NCI-H2196 (cell line): ENCODE data around the gene ATP5F1E.
"Not testable (repeated sequence)": the region's sequence is repeated elsewhere in the genome, so short reads cannot be mapped to it uniquely, and the experiment has no call there.

Experiments
- DNase-seq: peaks from one replicate; lab custom pipeline; 2025; ENCODE audit not compliant: unreplicated experiment; lab: John Stamatoyannopoulos, UW

ATP5F1E gene

DNA sequence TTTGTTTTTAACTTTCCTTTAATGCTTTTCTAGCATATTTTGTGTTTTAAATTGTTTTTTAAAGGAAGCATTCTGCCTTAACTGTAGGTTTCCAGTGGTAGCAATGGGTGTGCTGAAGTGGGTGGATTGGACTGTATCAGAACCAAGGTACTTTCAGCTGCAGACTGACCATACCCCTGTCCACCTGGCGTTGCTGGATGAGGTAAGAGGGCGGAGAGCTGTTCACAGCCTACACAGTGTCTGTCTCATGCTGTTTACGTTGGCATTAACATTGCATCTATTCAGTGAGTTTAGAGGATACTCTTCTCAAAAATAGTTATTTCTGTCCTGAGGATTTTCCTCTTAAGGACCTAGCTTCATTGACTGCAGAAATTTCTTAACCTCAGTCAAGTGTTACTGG, 39.2 kb downstream of the ATP5F1E start:
- no peak for DNase-seq

DNA sequence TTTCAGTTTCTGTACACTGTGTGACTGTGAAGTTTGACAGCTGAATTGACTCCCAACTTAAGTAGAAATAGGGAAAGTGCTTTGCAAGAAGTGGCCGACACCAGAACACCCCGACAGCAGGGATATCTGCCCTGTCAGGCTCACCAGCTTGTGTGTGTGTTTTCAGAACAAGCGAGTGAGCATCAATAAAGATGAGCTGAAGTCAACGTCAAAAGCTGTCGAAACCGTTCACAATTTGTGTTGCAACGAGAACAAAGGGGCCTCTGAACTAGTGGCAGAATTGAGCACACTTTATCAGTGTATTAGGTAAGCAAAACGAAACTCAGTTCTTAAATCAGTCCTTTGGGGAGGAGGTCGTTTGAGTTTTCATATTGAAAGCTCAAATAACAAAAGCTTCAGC, 40.4 kb downstream of the ATP5F1E start:
- DNase-seq: no peak

DNA sequence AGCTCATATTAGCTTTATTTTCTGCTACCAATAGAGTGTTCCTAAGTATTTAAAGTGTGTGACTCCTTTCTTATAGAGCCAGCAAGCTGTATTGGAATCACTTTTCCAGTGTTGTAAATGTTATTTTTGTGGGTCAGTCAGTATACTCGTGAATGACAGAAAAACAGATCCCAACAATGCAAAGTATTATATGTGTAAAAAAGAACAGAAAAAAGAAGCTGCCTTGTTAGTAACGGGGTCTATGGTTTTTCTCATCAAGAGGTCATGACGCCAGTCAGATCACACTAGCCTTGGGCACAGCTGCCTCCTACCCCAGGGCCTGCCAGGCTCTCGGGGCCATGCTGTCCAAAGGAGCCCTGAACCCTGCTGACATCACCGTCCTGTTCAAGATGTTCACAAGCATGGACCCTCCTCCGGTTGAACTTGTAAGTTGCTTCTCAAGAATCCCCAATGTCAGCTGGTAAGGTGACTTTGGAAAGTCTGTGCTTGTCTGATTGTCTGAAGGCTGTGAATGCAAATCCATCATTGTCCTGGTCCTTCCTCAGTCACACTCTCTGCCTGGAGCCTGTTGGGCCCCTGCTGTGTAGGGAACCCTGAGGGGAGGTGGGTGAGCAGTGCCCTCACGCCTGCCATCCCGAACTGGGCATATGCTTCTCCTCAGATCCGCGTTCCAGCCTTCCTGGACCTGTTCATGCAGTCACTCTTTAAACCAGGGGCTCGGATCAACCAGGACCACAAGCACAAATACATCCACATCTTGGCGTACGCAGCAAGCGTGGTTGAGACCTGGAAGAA, 41.3 kb downstream of the ATP5F1E start:
- DNase-seq: no peak

DNA sequence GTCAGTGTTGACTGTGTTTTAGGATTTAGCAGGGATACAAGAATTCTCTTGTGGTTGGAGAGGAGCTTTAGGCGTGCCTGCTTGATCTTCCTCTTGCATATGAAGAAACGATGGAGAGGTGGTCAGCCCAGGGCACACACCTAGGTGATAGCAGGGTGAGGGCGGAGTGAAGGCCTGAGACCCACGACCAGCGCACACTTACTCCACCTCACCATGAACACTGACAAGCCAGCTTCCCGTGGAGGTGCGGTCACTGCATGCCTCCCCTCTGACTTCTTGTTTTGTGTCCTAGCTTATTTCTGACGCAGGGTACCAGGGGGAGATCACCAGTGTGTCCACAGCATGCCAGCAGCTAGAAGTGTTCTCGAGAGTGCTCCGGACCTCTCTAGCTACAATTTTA, 42.9 kb downstream of the ATP5F1E start:
- no peak for DNase-seq

DNA sequence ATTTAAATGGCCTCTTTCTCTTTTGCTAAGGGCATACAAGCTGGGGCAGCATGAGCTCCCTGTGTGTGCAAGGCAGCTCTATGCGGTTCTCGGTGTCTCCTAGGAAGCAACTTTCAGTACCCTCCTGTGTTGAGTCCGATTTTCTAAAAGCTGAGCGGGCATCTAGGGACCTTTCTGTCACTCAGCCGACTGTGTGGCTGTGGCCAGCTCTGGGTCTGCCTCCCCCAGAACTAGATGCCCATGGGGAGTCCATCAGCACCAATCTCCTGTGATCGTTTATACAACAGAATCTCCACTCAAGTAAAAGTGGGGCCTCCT, 43.6 kb downstream of the ATP5F1E start:
- no peak for DNase-seq

DNA sequence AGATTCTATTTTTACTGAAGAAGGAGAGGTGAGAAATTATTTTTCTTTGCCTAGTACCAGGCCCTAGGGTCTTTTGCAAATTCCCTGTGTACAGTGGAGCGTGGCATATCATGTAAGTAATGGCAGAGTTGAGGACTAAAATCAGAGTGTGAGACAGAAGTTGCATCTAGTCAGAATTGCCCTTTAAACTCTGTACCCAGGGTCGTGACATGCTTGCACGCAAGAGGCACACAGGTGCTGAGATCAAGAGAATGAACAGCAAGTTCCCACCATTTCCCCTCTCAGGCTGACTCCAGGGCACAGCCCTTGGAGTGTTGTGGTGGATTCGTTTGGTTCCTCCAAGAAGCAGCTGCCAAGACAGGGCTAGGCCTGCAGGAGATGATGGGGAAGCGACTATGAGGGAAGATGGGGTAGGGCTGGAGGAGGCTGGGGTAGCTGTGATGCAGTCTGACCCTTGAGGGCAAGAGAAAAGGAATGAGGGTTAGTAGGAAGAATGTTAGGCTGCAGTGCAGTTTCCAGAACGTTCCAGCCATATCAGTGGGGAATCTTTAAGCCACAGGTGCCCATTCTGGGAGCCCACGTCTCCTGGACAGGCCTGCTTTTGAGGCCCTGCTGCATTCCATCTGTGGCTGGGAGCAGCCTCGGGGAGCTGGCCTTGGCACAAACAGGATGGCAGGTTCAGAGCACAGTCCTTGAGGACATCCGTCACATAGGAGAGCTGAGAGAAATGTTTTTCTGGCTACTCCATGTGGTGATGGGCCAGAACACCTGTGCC, 44.2 kb downstream of the ATP5F1E start:
- DNase-seq: no peak

DNA sequence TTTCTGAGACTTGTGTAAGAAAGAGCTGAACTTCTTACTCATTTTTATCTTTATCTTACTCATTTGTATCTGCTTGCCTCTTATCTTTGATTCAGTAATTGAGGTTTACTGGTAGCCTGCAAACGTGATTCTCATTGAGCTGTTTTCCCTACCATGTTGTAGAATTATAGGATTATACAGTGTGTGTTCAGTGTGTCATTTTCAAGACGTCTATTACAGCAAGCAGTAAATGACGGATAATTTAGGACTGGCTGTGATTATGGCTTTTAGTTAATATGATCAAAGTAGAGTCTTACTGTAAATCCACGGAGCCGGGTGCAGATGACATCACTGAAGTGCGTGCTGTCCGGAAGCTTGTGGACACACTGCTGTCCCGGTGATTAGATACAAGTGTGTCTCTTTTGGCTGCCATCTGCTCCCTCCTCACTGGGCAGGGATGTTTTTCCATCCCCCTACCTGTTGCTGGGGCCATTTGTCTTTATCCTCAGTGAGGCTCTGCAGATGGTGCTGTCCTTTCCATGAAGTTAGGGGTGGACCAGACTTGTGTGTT, 45.1 kb downstream of the ATP5F1E start:
- DNase-seq: no peak

DNA sequence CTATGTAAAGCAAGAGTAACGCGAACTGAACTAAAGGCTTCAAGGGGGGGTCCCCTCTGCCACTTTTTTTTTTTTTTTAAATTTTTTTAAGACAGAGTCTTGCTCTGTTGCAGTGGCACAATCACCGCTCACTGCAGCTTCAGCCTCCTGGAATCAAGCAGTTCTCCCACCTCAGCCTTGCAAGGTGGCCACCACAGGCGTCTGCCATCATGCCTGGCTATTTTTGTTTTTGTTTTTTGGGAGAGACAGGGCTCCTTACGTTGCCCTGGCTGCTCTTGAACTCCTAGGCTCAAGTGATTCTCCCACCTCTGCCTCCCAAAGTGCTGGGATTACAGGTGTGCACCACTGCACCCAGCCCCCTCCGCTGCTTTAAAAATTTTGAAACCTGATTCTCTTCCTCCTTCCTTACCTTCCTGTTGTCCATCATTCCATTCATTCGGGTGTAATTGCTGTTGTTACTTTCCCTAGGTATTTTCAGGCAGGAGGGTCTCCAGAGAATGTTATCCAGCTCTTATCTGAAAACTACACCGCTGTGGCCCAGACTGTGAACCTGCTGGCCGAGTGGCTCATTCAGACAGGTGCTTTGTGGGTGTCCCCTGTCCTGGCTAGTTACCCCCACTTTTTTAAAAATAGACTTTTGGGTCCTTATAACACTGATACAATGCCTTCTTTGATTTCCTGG, 45.7 kb downstream of the ATP5F1E start:
- no peak for DNase-seq

DNA sequence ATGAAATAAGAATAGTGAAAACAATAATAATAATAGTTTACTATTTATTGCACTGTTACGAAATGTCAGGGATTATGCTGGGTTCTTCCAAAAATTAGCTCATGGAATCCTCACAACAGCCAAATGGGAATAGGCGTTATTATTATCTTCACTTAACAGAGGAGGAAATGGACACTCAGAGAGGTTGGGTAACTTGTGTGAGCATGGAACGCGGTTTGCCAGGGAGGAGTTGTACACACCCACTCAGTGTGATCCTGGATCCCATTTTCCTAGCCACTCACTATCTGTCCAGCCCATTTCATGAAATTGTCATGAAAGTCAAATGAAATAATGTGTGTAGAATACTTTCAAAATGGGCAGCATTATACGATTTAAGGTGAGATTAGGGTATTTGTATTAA, 46.5 kb downstream of the ATP5F1E start:
- DNase-seq: no peak

DNA sequence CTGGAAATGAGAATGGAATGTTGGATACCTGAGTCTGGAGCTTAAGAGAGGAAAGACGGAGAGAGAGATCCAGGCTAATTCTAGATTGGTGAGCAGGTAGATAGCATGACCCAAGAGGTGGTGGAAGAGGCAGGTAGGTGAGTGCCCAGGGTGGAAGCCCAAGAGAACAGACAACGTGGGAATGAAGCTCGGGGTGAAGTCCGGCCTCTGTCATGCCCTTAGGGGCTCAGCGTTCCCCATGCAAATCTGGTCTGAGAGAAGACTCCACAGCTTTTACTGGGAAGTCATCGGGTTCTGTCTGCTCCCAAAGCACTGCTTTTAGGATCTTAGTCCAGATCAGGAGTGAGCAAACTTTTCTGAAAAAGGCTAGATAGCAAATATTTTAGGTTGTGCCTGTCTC, 47.4 kb downstream of the ATP5F1E start:
- no peak for DNase-seq

DNA sequence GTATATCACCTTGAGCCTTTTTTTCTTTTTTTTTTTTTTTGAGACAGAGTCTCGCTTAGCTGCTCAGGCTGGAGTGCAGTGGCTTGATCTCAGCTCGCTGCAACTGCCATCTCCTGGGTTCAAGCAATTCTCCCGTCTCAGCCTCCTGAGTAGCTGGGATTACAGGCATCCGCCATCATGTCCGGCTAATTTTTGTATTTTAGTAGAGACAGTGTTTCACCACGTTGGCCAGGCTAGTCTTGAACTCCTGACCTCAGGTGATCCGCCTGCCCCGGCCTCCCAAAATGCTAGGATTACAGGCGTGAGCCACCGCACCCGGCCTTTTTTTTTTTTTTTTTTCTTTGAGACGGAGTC, 49.0 kb downstream of the ATP5F1E start:
- not testable (repeated sequence) for DNase-seq

DNA sequence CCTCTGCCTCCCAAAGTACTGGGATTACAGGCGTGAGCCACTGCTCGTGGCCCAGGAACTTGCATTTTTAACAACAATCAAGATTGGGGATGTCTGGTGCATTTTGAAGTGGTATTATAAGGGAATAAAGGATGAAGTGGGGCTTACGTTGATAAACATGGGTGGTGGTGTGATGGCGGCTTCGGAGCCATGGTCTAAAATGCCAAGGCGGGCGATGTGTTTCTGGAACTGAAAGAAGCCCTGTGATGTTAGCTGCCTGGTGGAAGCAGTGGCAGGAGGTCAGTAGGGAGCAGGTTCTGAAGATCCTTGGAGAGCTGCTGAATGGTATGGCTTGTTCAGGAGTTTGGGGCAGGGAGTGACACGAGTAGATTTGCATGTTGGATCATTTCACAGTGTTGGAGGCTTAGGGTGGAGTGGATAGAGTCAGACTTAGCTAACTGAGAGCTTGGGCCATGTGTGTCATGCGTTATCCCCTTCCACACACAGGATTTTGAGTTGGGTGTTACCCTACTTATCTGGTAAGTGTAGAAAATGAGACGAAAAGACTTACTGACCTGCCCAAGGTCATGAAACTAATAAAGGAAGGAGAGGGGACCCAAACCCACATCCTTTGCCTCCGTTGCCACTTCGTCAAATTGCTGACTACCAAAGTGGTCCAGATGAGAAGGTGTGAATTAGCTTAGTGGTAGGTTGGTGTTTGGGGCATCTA, 49.6 kb downstream of the ATP5F1E start:
- DNase-seq: no peak

DNA sequence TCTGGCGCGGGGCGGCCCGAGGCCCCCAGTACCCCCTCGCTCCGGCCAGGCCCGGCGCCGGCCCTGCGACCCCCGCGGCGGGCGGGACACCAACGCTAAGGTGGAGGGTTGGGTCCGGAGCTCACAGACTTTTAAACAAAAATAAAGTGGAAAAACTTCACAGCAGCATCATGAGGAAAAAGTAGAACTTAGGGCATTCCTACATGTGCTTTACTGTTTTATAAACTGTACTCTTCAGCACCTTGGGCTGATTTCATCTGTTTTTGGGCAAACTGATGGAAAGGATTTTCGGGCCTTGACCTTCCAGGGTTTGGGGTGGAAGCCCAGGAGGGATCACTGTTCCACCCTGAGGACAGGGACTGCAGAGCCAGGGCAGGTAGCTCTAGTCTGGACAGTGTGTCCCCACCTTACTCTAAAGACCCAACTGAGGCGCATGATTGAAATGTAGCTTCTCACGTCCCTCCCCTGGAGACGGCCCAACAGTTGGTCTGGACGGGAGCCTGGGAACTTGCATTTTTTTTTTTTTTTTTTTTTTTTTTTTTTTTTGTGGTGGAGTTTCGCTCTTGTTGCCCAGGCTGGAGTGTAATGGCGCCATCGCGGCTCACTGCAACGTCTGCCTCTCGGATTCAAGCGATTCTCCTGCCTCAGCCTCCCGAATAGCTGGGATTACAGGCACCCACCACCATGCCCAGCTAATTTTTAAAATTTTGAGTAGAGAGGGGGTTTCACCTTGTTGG, 50.3 kb downstream of the ATP5F1E start:
- DNase-seq: no peak

DNA sequence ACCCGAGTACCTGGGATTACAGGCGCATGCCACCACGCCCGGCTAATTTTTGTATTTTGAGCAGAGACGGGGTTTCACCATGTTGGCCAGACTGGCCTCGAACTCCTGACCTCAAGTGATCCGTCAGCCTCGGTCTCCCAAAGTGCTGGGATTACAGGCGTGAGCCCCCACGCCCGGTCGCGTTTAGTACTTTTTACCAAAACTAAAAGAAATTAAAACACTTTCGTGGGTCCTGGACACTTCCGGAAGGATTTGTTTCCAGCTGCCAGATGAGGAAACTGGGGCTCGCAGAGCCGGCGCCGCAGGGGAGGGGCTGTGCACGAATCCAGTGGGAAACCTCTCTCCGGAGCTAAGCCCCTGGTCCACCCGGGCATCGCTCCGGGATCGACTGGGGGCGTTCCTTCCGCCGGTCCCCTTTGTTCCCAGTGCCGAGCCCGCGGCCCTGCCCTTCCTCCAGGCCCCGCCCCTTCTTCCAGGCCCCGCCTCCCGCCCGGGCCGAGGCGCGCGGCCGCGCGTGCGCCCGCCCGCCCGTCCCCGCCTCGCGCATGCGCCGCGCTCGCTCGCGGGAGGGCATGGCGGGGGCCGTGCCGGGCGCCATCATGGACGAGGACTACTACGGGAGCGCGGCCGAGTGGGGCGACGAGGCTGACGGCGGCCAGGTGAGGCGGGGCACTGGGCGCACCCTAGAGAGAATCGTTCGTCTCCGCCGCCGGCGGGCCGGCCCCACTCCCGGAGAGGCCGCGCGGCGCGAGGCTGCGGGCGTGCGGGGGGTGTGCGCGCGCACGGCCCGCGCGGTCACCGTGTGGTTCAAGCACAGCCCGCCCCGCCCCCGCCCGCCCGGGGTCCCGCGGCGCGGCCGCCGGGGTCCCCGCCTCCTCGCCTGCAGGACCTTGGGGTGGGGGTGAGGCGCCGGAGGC, 51.2 kb downstream of the ATP5F1E start, which contains the start of gene NELFCD:
TSS of gene NELFCD (plus strand) at position 546 of the 917 bp plus-strand sequence. CDS start at position 600, 54 bp downstream.
- peak; percentile 93 for DNase-seq

DNA sequence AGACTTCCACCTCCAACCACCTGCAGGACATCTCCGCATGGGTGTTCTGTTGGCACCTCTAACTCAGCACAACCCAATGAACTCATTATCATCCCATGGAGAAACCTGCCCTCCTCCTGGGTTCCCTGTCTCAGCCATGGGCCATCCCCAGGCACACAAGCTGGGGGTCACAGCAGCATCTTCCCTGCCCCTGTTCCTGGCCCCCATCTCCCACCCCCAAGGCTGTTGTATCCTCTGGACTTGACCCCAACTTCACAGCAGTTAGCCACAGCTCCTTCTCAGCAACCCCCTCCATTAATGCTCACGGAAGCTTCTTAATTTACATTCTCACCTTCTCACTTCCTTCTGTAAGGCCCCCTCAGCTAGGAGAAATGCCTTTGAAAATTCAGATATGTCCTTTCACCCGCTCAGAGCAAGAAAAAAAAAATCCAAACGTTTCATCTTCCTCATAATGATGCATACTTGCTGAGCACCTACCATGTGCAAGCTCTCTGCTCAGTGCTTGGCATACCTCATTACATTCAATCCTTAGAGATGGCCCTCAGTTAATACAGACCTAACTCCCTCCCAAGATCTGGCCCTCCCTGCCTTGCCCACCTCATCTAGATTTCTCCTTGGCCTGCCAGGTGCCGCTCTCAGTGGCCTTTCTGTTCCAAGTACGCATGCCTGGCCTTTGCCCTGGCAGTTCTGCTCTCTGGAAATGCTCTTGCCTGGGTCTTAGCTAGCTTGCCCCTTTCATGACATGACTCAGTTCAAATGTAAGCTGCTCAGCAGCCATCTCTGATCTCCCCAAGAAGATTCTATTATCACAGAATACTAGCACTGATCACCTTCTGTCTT, 53.6 kb downstream of the ATP5F1E start:
- no peak for DNase-seq

DNA sequence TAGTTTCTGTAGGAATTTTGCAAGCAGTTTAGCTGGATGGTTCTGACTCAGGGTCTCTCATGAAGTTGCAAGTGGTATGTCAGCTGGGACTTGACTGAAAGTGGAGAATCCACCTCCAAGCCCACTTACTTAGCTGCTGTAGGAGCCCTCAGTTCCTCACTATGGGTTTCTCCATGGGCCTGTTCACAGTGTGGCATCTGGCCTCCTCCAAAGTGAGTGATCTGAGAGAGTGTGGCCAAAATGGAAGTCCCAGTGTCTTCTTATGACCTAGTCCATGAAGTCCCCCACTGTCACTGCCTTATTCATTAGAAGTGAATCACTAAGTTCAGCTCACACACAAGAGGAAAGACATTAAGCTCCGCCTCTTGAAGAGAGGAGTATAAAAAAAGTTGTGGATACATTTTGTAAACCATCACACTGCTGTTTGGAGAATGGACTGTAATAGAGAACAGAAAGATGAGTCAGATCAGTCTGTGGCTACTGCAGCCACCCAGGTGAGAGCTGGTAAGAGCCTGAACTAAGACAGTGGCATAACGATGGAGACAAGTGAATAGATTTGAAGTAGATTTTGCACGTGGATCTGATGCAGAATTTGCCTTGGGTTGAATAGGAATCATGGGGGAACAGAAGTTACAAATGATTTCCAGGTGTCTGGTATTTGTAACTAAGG, 55.9 kb downstream of the ATP5F1E start:
- no peak for DNase-seq
